GM23338 (cell line): ENCODE results near the gene TBATA. TPM values are rescaled to one million over a fixed set of nuclear protein-coding genes. Genes with fewer than 3 reads are reported as not detected.

Source experiments
- ATAC-seq: fragments of 200-7000 bp; cut with Tn5 transposase; 3 replicates; pipeline ENCODE4 v1.9.1; 2020
- DNase-seq: peaks from one replicate; pipeline ENCODE4 v3.0.0-alpha.2; 2015; ENCODE audit warnings: low spot score
- H2AFZ ChIP-seq: fragments of 200-600 bp; sonication (generic); 2 replicates; pipeline ENCODE4 v1.8.0; 2016; ENCODE audit warnings: antibody characterized with exemption, mild to moderate bottlenecking, moderate library complexity
- H3F3A ChIP-seq: fragments of 200-600 bp; sonication (generic); replicated peaks from 2 replicates; pipeline ENCODE4 v1.8.0; 2017; ENCODE audit warnings: antibody characterized with exemption, mixed run types, low read depth
- H3K27ac ChIP-seq: fragments of 200-600 bp; sonication (generic); 2 replicates; pipeline ENCODE4 v1.6.1; 2016; ENCODE audit warnings: low read depth
- H3K27me3 ChIP-seq: fragments of 200-600 bp; sonication (generic); 2 replicates; pipeline ENCODE4 v1.8.0; 2016; ENCODE audit warnings: mild to moderate bottlenecking, mixed run types, moderate library complexity; ENCODE audit not compliant: insufficient read depth
- H3K36me3 ChIP-seq: fragments of 200-600 bp; sonication (generic); 2 replicates; pipeline ENCODE4 v1.8.0; 2016; ENCODE audit warnings: mild to moderate bottlenecking; ENCODE audit not compliant: insufficient read depth
- H3K4me1 ChIP-seq: fragments of 200-600 bp; sonication (generic); 2 replicates; pipeline ENCODE4 v1.8.0; 2016; ENCODE audit warnings: mild to moderate bottlenecking, moderate library complexity; ENCODE audit not compliant: insufficient read depth
- H3K4me2 ChIP-seq: fragments of 200-600 bp; sonication (generic); 2 replicates; pipeline ENCODE4 v1.7.1; 2017; ENCODE audit warnings: mixed run types
- H3K4me3 ChIP-seq: fragments of 200-600 bp; sonication (generic); 2 replicates; pipeline ENCODE4 v1.6.1; 2016; ENCODE audit warnings: mixed run types
- H3K79me2 ChIP-seq: fragments of 200-600 bp; sonication (generic); replicated peaks from 2 replicates; pipeline ENCODE4 v1.8.0; 2017; ENCODE audit warnings: mild to moderate bottlenecking; ENCODE audit not compliant: insufficient read depth
- H3K9me2 ChIP-seq: fragments of 200-600 bp; sonication (generic); 2 replicates; pipeline ENCODE4 v1.8.0; 2017; ENCODE audit not compliant: insufficient read depth
- H4K20me1 ChIP-seq: fragments of 200-600 bp; sonication (generic); replicated peaks from 2 replicates; pipeline ENCODE4 v1.8.0; 2017; ENCODE audit warnings: mild to moderate bottlenecking; ENCODE audit not compliant: insufficient read depth
- H3K27ac Mint-ChIP-seq: 2 replicates; pipeline ENCODE4 v1.8.0; 2020; ENCODE audit warnings: inconsistent platforms, mild to moderate bottlenecking, moderate library complexity, mixed read lengths
- H3K27me3 Mint-ChIP-seq: 3 replicates; pipeline ENCODE4 v1.8.0; 2022; ENCODE audit warnings: low read depth, mild to moderate bottlenecking, moderate library complexity, mixed read lengths, inconsistent platforms; ENCODE audit not compliant: insufficient read depth, poor library complexity
- H3K36me3 Mint-ChIP-seq: 3 replicates; pipeline ENCODE4 v1.8.0; 2021; ENCODE audit warnings: low read depth, mild to moderate bottlenecking, inconsistent platforms, moderate library complexity, mixed read lengths
- H3K4me1 Mint-ChIP-seq: 3 replicates; pipeline ENCODE4 v1.8.0; 2020; ENCODE audit warnings: mild to moderate bottlenecking, inconsistent platforms, mixed read lengths
- H3K4me3 Mint-ChIP-seq: 3 replicates; pipeline ENCODE4 v1.8.0; 2021; ENCODE audit warnings: moderate library complexity, mild to moderate bottlenecking, inconsistent platforms, mixed read lengths
- H3K9me3 Mint-ChIP-seq: 3 replicates; pipeline ENCODE4 v1.8.0; 2020; ENCODE audit warnings: moderate library complexity, mild to moderate bottlenecking, inconsistent platforms, mixed read lengths
- CREB1 ChIP-seq: fragments of 250-450 bp; sonication (Bioruptor Pico); IDR thresholded peaks from 2 replicates; pipeline ENCODE4 v1.5.0; 2020; ENCODE audit warnings: low read depth, mild to moderate bottlenecking, moderate library complexity
- EZH2 ChIP-seq: fragments of 200-600 bp; sonication (generic); IDR thresholded peaks from one replicate; pipeline ENCODE4 v1.8.0; 2017; ENCODE audit warnings: antibody characterized with exemption, mild to moderate bottlenecking, low read depth; ENCODE audit not compliant: unreplicated experiment
- EZH2phosphoT487 ChIP-seq: fragments of 200-600 bp; sonication (generic); IDR thresholded peaks from one replicate; pipeline ENCODE4 v1.8.1; 2018; ENCODE audit warnings: antibody characterized with exemption; ENCODE audit not compliant: unreplicated experiment
- JUNB ChIP-seq: IDR thresholded peaks from one replicate; pipeline ENCODE4 v1.6.1; 2016; ENCODE audit warnings: antibody characterized with exemption; ENCODE audit not compliant: unreplicated experiment
- NANOG ChIP-seq: IDR thresholded peaks from 2 replicates; pipeline ENCODE4 v1.6.1; 2016; ENCODE audit warnings: antibody characterized with exemption, borderline replicate concordance
- POLR2AphosphoS5 ChIP-seq: IDR thresholded peaks from 2 replicates; pipeline ENCODE4 v1.6.1; 2016; ENCODE audit warnings: antibody characterized with exemption, low read depth
- STAT1 ChIP-seq: IDR thresholded peaks from one replicate; pipeline ENCODE4 v1.6.1; 2016; ENCODE audit warnings: antibody characterized with exemption; ENCODE audit not compliant: unreplicated experiment
- ZNF114 ChIP-seq: fragments of 250-450 bp; sonication (Bioruptor Pico); IDR thresholded peaks from 2 replicates; pipeline ENCODE4 v1.5.0; 2020; ENCODE audit warnings: mild to moderate bottlenecking, moderate library complexity
- ZNF331 ChIP-seq: fragments of 250-450 bp; sonication (Bioruptor Pico); IDR thresholded peaks from 2 replicates; pipeline ENCODE4 v1.5.0; 2020; ENCODE audit warnings: low read depth, mild to moderate bottlenecking, moderate library complexity
- polyA plus RNA-seq: library from polyadenylated mRNA; unstranded; fragments of >200 nt; fragmentation: Nextera tagmentation; extraction: Ambion mirVana; gene quantifications from 2 replicates; pipeline ENCODE4 v1.2.1, GENCODE V29; 2016
- total RNA-seq: library from RNA; depleted of rRNA; stranded (reverse); fragments of >200 nt; shearing (Covaris generic); gene quantifications from 2 replicates; pipeline ENCODE4 v1.2.3, GENCODE V29; 2014
- TF ChIP-seq, protein P1 (sequence below): IDR thresholded peaks from one replicate; pipeline ENCODE4 v1.6.1; 2018; ENCODE audit warnings: antibody characterized with exemption; ENCODE audit not compliant: unreplicated experiment
- TF ChIP-seq, protein P2 (sequence below), 2 experiments: fragments of 200-600 bp in 1 of 2; sonication (generic) in 1 of 2; conservative IDR thresholded peaks; 2 replicates each; pipeline versions ENCODE4 v1.5.1 to v1.6.1; 2016 to 2017; ENCODE audit warnings: antibody characterized with exemption in 2 of 2, low read depth in 2 of 2, mild to moderate bottlenecking in 2 of 2, moderate library complexity in 1 of 2
- TF ChIP-seq, protein P3 (sequence below): fragments of 250-450 bp; sonication (Bioruptor Pico); IDR thresholded peaks from 2 replicates; pipeline ENCODE4 v1.5.0; 2020; ENCODE audit warnings: mild to moderate bottlenecking, moderate library complexity
- TF ChIP-seq, protein P4 (sequence below): IDR thresholded peaks from 2 replicates; pipeline ENCODE4 v1.6.1; 2016; ENCODE audit warnings: antibody characterized with exemption

The TBATA gene
- total and polyA plus RNA-seq, 2 experiments from 2014 or later = not detected

DNA sequence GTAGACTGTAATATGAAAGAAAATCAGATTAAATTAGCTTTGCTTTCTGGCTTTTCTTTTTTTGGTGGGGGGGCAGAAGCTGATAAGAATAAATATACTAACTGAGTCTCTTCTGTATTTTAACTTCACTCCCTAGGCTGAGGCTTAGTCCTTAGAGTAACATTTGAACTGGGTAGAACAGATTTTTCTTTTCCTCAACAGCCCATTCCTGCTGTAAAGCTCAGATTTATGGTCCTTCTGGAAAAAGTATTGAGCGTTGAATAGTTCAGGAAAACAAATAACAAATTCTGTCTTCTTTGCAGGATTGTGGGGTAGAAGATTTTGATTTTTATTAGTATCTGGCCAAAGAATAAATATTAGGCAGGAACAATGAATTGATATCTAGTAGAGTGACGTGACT is 48.4 kb upstream of the TBATA start:
- ATAC-seq (no peak), DNase-seq (no peak)
- H3K36me3 Mint-ChIP-seq = peaks cover 26% of the 10 kb centered on the region
- H3F3A ChIP-seq = no peaks in the 10 kb centered on the region
- H3K36me3 ChIP-seq = peaks cover 6% of the 10 kb centered on the region; the same call in 1 of the 2 replicates
- no peaks in the 10 kb centered on the region for H3K27me3 Mint-ChIP-seq
- no peaks in the 10 kb centered on the region for H3K9me2 ChIP-seq
- H3K9me3 Mint-ChIP-seq = no peaks in the 10 kb centered on the region; the same call in 2 of the 3 replicates
- H2AFZ ChIP-seq = no peak overlapping the region
- TF ChIP-seq EZH2 (no peak), ZNF331 (CRISPR knock-in tag) (no peak), CREB1 (CRISPR knock-in tag) (no peak), NANOG (no peak), ZNF114 (CRISPR knock-in tag) (no peak), STAT1 (no peak), EZH2phosphoT487 (no peak), POLR2AphosphoS5 (no peak), JUNB (no peak)
- TF ChIP-seq, protein P1, sequence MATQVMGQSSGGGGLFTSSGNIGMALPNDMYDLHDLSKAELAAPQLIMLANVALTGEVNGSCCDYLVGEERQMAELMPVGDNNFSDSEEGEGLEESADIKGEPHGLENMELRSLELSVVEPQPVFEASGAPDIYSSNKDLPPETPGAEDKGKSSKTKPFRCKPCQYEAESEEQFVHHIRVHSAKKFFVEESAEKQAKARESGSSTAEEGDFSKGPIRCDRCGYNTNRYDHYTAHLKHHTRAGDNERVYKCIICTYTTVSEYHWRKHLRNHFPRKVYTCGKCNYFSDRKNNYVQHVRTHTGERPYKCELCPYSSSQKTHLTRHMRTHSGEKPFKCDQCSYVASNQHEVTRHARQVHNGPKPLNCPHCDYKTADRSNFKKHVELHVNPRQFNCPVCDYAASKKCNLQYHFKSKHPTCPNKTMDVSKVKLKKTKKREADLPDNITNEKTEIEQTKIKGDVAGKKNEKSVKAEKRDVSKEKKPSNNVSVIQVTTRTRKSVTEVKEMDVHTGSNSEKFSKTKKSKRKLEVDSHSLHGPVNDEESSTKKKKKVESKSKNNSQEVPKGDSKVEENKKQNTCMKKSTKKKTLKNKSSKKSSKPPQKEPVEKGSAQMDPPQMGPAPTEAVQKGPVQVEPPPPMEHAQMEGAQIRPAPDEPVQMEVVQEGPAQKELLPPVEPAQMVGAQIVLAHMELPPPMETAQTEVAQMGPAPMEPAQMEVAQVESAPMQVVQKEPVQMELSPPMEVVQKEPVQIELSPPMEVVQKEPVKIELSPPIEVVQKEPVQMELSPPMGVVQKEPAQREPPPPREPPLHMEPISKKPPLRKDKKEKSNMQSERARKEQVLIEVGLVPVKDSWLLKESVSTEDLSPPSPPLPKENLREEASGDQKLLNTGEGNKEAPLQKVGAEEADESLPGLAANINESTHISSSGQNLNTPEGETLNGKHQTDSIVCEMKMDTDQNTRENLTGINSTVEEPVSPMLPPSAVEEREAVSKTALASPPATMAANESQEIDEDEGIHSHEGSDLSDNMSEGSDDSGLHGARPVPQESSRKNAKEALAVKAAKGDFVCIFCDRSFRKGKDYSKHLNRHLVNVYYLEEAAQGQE = no peak
- TF ChIP-seq, protein P2, sequence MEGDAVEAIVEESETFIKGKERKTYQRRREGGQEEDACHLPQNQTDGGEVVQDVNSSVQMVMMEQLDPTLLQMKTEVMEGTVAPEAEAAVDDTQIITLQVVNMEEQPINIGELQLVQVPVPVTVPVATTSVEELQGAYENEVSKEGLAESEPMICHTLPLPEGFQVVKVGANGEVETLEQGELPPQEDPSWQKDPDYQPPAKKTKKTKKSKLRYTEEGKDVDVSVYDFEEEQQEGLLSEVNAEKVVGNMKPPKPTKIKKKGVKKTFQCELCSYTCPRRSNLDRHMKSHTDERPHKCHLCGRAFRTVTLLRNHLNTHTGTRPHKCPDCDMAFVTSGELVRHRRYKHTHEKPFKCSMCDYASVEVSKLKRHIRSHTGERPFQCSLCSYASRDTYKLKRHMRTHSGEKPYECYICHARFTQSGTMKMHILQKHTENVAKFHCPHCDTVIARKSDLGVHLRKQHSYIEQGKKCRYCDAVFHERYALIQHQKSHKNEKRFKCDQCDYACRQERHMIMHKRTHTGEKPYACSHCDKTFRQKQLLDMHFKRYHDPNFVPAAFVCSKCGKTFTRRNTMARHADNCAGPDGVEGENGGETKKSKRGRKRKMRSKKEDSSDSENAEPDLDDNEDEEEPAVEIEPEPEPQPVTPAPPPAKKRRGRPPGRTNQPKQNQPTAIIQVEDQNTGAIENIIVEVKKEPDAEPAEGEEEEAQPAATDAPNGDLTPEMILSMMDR (conservative IDR thresholded peaks at IDR 0.05; ENCODE audit: low read depth in 2 of 2) = no peak
- TF ChIP-seq, protein P3, sequence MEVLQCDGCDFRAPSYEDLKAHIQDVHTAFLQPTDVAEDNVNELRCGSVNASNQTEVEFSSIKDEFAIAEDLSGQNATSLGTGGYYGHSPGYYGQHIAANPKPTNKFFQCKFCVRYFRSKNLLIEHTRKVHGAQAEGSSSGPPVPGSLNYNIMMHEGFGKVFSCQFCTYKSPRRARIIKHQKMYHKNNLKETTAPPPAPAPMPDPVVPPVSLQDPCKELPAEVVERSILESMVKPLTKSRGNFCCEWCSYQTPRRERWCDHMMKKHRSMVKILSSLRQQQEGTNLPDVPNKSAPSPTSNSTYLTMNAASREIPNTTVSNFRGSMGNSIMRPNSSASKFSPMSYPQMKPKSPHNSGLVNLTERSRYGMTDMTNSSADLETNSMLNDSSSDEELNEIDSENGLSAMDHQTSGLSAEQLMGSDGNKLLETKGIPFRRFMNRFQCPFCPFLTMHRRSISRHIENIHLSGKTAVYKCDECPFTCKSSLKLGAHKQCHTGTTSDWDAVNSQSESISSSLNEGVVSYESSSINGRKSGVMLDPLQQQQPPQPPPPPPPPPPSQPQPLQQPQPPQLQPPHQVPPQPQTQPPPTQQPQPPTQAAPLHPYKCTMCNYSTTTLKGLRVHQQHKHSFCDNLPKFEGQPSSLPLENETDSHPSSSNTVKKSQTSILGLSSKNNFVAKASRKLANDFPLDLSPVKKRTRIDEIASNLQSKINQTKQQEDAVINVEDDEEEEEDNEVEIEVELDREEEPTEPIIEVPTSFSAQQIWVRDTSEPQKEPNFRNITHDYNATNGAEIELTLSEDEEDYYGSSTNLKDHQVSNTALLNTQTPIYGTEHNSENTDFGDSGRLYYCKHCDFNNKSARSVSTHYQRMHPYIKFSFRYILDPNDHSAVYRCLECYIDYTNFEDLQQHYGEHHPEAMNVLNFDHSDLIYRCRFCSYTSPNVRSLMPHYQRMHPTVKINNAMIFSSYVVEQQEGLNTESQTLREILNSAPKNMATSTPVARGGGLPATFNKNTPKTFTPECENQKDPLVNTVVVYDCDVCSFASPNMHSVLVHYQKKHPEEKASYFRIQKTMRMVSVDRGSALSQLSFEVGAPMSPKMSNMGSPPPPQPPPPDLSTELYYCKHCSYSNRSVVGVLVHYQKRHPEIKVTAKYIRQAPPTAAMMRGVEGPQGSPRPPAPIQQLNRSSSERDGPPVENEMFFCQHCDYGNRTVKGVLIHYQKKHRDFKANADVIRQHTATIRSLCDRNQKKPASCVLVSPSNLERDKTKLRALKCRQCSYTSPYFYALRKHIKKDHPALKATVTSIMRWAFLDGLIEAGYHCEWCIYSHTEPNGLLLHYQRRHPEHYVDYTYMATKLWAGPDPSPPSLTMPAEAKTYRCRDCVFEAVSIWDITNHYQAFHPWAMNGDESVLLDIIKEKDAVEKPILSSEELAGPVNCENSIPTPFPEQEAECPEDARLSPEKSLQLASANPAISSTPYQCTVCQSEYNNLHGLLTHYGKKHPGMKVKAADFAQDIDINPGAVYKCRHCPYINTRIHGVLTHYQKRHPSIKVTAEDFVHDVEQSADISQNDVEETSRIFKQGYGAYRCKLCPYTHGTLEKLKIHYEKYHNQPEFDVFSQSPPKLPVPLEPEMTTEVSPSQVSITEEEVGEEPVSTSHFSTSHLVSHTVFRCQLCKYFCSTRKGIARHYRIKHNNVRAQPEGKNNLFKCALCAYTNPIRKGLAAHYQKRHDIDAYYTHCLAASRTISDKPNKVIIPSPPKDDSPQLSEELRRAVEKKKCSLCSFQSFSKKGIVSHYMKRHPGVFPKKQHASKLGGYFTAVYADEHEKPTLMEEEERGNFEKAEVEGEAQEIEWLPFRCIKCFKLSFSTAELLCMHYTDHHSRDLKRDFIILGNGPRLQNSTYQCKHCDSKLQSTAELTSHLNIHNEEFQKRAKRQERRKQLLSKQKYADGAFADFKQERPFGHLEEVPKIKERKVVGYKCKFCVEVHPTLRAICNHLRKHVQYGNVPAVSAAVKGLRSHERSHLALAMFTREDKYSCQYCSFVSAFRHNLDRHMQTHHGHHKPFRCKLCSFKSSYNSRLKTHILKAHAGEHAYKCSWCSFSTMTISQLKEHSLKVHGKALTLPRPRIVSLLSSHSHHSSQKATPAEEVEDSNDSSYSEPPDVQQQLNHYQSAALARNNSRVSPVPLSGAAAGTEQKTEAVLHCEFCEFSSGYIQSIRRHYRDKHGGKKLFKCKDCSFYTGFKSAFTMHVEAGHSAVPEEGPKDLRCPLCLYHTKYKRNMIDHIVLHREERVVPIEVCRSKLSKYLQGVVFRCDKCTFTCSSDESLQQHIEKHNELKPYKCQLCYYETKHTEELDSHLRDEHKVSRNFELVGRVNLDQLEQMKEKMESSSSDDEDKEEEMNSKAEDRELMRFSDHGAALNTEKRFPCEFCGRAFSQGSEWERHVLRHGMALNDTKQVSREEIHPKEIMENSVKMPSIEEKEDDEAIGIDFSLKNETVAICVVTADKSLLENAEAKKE (CRISPR knock-in tag) = no peak
- TF ChIP-seq, protein P4, sequence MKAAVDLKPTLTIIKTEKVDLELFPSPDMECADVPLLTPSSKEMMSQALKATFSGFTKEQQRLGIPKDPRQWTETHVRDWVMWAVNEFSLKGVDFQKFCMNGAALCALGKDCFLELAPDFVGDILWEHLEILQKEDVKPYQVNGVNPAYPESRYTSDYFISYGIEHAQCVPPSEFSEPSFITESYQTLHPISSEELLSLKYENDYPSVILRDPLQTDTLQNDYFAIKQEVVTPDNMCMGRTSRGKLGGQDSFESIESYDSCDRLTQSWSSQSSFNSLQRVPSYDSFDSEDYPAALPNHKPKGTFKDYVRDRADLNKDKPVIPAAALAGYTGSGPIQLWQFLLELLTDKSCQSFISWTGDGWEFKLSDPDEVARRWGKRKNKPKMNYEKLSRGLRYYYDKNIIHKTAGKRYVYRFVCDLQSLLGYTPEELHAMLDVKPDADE = no peak
- peaks cover 95% of the 10 kb centered on the region for H3K79me2 ChIP-seq
- no peak overlapping the region for H3K4me3 ChIP-seq
- H3K4me1 Mint-ChIP-seq = no peaks in the 10 kb centered on the region; the same call in 2 of the 3 replicates
- no peak overlapping the region for H3K4me3 Mint-ChIP-seq
- peaks cover 23% of the 10 kb centered on the region; the same call in 1 of the 2 replicates for H4K20me1 ChIP-seq
- no peak overlapping the region for H3K27ac Mint-ChIP-seq
- H3K27me3 ChIP-seq = no peaks in the 10 kb centered on the region
- no peaks in the 10 kb centered on the region for H3K4me1 ChIP-seq
- H3K4me2 ChIP-seq = no peak overlapping the region
- H3K27ac ChIP-seq = no peak overlapping the region
